ENCODE measurements around the gene CAD. TPM values are rescaled to one million over a fixed set of nuclear protein-coding genes. Genes with fewer than 3 reads are reported as not detected.

The CAD gene
- total and polyA plus RNA-seq, 9 donors = 11.9 to 53.9 (median 31.1) TPM

DNA sequence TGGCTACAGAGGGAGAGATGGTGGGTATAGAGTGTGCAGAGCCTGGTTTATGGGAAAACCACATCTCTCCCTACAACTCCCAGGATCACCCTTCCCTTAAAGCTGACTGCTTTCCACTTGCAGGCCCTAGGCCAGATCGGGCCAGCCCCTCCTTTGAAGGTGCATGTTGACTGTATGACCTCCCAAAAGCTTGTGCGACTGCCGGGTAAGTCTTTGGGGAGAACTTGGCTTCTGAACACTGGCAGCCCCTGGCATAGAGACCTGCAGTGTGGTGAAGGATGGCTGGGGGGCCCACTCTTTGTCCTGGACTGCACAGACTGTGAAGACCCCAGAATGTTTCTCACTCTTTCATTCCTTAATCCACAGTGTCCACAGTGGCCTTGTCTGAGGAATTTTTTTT is 19.5 kb downstream of the CAD start:
- intact Hi-C loops (cut with DNase I) = no loop called here
- no peak for DNase-seq
- H3K4me1 ChIP-seq (ENCODE audit: insufficient read depth) = no peaks in the 10 kb centered on the region
- no peak for TF ChIP-seq POLR2A (IDR thresholded peaks at IDR 0.05)
- no peak for TF ChIP-seq EP300 (IDR thresholded peaks at IDR 0.05)
- TF ChIP-seq, protein P1, sequence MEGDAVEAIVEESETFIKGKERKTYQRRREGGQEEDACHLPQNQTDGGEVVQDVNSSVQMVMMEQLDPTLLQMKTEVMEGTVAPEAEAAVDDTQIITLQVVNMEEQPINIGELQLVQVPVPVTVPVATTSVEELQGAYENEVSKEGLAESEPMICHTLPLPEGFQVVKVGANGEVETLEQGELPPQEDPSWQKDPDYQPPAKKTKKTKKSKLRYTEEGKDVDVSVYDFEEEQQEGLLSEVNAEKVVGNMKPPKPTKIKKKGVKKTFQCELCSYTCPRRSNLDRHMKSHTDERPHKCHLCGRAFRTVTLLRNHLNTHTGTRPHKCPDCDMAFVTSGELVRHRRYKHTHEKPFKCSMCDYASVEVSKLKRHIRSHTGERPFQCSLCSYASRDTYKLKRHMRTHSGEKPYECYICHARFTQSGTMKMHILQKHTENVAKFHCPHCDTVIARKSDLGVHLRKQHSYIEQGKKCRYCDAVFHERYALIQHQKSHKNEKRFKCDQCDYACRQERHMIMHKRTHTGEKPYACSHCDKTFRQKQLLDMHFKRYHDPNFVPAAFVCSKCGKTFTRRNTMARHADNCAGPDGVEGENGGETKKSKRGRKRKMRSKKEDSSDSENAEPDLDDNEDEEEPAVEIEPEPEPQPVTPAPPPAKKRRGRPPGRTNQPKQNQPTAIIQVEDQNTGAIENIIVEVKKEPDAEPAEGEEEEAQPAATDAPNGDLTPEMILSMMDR (IDR thresholded peaks at IDR 0.05) = no peak
- H3K9me3 ChIP-seq = no peaks in the 10 kb centered on the region
- no peak overlapping the region for H3K27ac ChIP-seq
- 87 to 90% (median 88%) methylated on average over 3 of the region's 3 CpGs for WGBS, 3 donors
- H3K36me3 ChIP-seq = no peaks in the 10 kb centered on the region
- H3K27me3 ChIP-seq = no peaks in the 10 kb centered on the region
- no peak overlapping the region for H3K4me3 ChIP-seq

DNA sequence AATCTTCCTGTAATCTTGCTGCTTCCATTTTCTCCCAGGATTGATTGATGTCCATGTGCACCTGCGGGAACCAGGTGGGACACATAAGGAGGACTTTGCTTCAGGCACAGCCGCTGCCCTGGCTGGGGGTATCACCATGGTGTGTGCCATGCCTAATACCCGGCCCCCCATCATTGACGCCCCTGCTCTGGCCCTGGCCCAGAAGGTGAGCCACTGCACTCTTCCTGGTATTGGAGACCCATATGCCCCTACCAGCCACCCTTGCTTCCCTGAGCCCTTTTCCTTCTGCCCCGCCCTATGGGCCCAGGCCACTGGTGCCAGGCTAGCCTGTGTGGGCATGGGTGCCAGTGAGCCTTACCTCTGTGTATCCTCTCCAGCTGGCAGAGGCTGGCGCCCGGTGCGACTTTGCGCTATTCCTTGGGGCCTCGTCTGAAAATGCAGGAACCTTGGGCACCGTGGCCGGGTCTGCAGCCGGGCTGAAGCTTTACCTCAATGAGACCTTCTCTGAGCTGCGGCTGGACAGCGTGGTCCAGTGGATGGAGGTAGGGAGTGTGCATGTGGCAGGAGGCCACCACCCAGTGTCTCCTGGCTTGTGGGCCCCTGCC is 20.3 kb downstream of the CAD start:
- Histone ChIP-seq H3K4me3 (no peak overlapping the region), H3K36me3 (no peaks in the 10 kb centered on the region), H3K27ac (no peak overlapping the region), H3K27me3 (no peaks in the 10 kb centered on the region), H3K4me1 (ENCODE audit: insufficient read depth) (no peaks in the 10 kb centered on the region), H3K9me3 (no peaks in the 10 kb centered on the region)
- DNase-seq = no peak
- TF ChIP-seq EP300 (IDR thresholded peaks at IDR 0.05) (no peak), POLR2A (IDR thresholded peaks at IDR 0.05) (no peak)
- TF ChIP-seq, protein P1 (IDR thresholded peaks at IDR 0.05) = no peak
- WGBS, 3 donors = 92 to 95% (median 95%) methylated on average over 15 of the region's 15 CpGs
- intact Hi-C loops (cut with DNase I) = no loop called here

- WGBS, 3 donors = 92 to 94% (median 93%) methylated on average over 8 of the region's 8 CpGs
Measured at GRCh38 chr2:27238976-27239375, 21.8 kb downstream of the CAD start.

DNA sequence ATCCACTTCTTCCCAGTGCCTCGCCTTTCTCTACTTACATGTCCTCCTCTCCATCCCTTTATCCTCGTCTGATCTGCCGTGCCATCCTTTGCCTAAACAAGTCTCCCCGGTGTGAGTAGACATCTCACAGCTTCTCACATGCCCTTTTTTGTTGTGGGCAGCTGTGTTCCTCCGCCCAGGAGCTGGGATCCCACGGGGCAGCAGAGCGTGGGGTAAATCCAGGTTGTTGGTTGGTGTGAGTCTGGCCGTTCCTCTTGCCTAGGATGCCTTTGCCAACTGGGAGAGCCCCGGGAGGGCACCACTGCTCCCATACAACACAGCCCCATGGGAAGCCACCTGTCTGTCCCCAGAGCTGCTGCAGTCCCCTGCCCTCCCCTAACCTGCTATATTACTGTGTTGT is 23.2 kb downstream of the CAD start:
- H3K27me3 ChIP-seq = no peaks in the 10 kb centered on the region
- H3K9me3 ChIP-seq = no peaks in the 10 kb centered on the region
- intact Hi-C loops (cut with DNase I) = no loop called here
- no peak for DNase-seq
- no peak overlapping the region for H3K27ac ChIP-seq
- TF ChIP-seq, protein P1 (IDR thresholded peaks at IDR 0.05) = no peak
- H3K4me3 ChIP-seq = no peak overlapping the region
- WGBS, 3 donors = 84 to 93% (median 86%) methylated on average over 9 of the region's 9 CpGs
- no peaks in the 10 kb centered on the region for H3K36me3 ChIP-seq
- H3K4me1 ChIP-seq (ENCODE audit: insufficient read depth) = no peaks in the 10 kb centered on the region

More at GRCh38 chr2:27238976-27239375, 21.8 kb downstream of the CAD start:
- Histone ChIP-seq H3K9me3 (no peaks in the 10 kb centered on the region), H3K27me3 (no peaks in the 10 kb centered on the region), H3K36me3 (no peaks in the 10 kb centered on the region), H3K4me1 (ENCODE audit: insufficient read depth) (no peaks in the 10 kb centered on the region), H3K27ac (no peak overlapping the region), H3K4me3 (no peak overlapping the region)
- DNase-seq = no peak
- TF ChIP-seq EP300 (IDR thresholded peaks at IDR 0.05) (no peak), POLR2A (IDR thresholded peaks at IDR 0.05) (no peak)
- TF ChIP-seq, protein P1 (IDR thresholded peaks at IDR 0.05) = no peak
- intact Hi-C loops (cut with DNase I) = no loop called here

Measured in ovary (tissue), 9 donors.